ENCODE data around the gene PAX5.
"Not testable (repeated sequence)": the region's sequence is repeated elsewhere in the genome, so short reads cannot be mapped to it uniquely, and the experiment has no call there.

DNA sequence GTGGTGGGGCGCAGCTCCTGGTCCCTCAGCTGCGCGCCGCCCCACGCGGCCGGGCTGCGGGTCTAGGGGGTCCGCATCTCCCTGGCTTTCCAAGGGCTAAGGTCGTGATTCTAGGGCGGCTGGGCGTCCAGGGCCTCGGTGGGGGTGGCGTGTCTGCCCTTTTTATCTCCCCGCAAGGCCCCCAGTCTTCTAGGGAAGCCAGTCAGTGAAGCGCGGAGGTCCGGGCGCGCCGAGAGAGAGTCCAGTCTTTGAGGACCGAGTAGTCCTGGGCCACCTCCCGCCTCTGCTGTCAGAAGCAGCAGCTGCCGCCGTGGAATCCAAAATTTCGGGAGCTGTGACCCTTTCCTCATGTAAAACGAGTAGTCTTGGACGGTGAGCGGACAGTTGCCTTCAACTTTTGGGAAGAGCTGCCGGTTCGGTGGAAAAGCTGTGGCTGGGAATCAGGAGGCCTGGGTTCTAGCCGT, 46.1 kb upstream of the PAX5 start:
- TF ChIP-seq CTCF (IDR thresholded peaks at IDR 0.05); POLR2A (IDR thresholded peaks at IDR 0.05); POLR2AphosphoS5 (IDR thresholded peaks at IDR 0.05; ENCODE audit: insufficient read depth in 1 of 2, low read depth in 1 of 2): not testable (repeated sequence)
